T47D (cell line): ENCODE measurements around the gene STXBP5.

Experiments used
- DNase-seq, 2 experiments: peaks; one replicate each; pipeline versions ENCODE4 v3.0.0 to v3.0.0-alpha.2; 2011 to 2012; ENCODE audit warnings: low read depth in 1 of 2, low spot score in 1 of 2
- JUND ChIP-seq: IDR thresholded peaks from 2 replicates; pipeline ENCODE4 v1.6.1; 2012; ENCODE audit warnings: low read depth
- in situ Hi-C: cut with HindIII; loops from 2 replicates; pipeline ENCODE4 v1.10.0; 2016; ENCODE audit warnings: low sequenced_read_pairs, low pct_unique_long_range_greater_than_20kb

STXBP5 gene

DNA sequence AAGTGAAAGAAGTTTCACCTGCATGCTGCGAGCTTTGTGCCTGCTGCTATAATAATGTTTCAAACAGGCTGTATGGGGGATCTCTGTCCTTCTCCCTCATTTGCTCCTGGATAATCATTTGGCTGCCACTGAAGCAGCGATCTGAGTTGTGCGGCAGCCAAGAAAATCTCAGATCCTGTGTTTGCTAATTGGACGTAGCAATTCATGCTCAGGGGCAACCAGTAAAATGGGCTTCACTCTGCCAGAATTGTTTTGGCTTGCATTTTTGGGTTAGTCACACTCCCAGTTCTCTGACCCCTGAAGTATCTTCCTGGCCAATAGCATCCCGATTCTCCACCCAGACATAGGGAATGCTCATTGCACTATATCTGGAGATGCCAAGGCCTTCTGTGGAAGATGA lies 13.7 kb upstream of the STXBP5 start:
- in situ Hi-C loops = no loop called here
- no peak for DNase-seq
- no peak for TF ChIP-seq JUND

GRCh38 chr6:147192278-147192911 lies 11.8 kb upstream of the STXBP5 start:
- DNase-seq = peak in 1 of 2 experiments; percentile 48
- in situ Hi-C loops = no loop called here
- TF ChIP-seq JUND = no peak

DNA sequence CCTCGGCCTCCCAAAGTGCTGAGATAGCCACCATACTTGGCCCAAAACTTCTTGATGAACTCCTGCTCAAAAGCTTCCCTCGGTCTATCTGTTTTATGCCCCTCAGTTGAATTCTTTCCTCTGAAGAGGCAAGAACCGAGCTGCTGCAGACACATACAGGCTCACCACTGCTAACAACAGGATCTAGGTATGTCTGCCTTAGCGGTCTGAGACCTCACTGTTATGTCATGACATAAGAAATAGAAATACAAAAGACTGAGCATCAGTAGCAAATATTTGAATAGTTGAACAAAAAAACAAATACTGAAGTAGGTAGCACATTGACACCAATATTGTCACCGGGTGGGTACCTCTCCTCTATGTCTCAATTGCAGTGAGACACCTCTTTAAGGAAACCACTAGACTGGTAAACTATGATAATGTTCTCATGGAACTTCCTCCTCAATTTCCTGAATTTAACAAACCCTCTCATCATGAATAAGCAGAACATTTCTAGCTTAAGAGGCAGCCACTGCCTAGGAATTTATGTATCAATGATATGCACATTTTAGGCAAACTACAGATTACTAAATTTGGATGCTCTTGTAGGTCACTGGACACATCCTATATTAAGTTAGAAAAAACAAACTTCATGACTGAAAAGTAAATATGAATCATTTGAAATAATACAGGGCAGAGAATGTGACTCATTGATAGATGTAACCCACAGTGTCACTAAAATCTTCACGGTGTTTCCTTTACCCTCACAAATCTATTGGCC lies 9.4 kb upstream of the STXBP5 start:
- TF ChIP-seq JUND = no peak
- no peak for DNase-seq
- in situ Hi-C loops = no loop called here

GRCh38 chr6:147195510-147195909 lies 8.7 kb upstream of the STXBP5 start:
- peak in 1 of 2 experiments; percentile 31 for DNase-seq
- in situ Hi-C loops = no loop called here
- no peak for TF ChIP-seq JUND

DNA sequence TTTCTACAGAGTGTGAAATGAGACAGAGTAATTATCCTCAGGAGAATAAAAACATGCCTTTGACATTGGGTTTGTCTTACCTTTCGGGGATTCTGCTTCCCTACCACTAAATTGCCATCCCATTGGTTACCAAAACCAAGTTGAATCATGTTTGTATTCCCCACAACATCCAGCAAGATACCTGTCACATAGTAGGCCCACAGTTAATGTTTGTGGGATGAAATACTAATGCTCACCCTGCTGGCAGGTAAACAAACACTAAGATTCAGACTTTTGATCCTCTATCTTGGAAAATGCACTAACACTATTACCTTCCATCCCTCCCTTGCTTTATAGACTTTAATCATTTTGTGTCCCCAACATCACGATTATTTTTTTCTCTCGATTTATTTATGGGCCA lies 8.2 kb upstream of the STXBP5 start:
- no peak for DNase-seq
- TF ChIP-seq JUND = no peak
- in situ Hi-C loops = no loop called here

DNA sequence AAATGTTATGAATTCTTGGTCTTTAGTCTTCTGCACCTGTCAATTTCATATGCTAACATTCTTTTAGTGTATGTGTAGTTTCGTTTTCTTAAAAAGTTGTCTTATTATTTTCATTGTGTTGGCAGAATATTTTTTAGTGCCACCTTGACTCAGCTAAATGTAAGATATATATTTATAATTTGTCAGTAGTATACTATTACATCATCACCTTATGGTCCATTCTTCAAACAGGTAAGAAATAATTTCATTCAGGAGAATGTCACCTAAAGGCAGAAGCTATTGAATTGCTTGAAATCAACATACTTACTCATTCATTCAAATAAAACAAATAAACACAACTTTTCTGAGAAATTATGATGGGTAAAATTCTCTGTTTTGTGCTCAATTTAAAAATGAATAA lies 3.5 kb upstream of the STXBP5 start:
- no peak for TF ChIP-seq JUND
- in situ Hi-C loops = no loop called here
- DNase-seq = no peak

DNA sequence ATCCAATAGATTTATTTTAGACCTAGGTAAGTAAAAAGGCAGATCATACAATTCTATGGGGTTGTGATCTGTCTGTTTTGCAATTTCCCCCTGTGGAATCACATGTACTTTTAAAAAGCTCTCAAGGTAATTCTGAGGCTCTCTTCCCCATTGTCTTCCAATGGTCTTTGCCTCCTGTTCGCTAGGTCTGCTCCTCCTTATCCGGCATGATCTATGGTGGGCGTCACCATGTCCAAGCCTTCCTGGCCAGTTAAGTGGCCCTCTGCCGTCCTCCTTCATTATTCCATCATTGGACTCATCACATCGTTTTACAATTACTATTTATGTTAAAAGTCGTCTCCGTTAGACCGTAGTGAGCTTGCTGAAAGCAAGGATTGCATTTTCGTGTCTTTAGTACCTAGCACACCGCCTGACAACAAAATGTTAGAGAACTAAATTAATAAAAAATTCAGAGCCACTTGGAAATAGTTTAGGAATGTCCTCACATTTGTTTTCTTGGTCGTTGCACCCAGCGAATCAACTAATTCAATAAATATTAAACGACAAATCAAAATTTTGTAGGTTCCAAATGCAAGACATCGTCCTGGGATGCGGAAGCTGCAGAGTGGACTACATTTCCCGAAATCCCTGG lies 2.2 kb upstream of the STXBP5 start:
- in situ Hi-C loops = no loop called here
- no peak for DNase-seq
- no peak for TF ChIP-seq JUND

DNA sequence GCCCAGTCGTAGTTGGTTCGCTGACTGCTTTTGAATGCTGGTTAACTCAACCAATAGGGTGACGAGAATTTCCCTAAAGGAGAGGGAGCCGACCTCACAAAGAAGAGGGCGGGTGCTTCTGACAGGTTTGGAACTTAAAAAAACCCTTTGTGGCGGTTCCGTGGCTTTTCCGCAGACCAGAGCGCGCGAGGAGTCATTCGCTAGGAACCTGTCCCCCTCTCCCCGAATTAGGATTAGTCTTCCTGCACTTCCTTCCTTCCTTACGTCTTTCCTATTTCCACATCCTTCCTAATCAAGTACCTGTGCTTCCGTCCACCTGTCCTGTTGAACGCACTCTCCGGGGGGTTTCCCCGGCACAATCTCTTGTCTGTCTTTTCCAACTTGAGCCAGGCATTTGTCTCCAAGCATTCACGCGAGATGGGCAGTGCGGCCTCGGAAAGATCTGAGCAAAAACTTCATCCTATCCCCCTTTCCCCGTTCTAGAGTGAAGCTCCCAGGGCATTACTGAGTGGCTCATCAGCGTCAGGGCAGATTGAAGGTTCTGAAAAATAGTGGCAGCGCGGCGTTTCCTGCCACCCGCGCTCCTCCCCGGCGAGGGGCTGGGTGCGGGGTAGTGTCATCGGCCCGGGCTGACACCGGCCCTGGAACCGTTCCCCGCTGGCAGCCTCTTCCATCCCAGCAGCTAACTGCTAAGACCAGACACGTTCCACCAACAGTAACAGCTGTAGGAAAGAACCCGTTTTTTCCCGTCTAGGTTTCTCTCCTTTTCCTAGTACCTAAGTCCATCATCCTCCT lies 1.5 kb upstream of the STXBP5 start:
- in situ Hi-C loops = no loop called here

DNA sequence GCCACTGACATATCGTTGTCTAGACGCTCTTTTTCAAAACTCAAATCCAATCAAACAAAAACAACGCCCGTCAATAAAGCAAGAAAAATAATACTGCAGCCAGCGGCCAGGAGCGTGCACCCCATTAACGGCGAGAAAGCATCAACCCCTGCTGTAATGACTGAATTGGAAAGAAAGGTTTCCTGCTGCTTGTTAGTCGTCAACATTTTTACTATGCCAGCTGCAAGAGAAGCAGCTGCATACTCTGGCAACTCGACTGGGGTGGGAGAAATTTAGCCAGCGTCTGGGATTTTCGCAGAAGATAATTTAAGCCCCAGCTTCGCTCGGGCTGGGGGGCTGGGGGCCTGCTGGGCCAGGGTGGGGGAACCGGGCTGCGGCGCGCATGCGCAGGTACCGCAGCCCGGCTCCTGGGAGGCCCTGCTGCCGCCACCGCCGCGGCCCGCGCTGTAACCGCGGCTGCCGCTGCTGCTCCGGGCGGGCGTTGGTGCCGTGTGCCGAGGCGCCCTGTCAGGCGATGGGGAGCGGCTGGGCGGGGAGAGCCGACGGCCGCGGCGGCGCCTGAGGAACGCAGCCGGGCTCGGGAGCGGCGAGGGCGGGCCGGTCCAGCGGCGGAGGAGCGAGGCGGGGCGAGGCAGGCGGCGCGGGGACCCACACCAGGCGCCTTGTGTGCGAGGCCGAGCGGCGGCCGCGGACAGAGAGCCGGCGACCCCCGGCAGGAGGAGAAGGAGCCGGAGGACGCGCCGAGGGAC lies 732 bp upstream of the STXBP5 start:
- TF ChIP-seq JUND = no peak
- peak; percentile 57 to 73 for DNase-seq
- in situ Hi-C loops = no loop called here

More for the DNA sequence above, 1.5 kb upstream of the STXBP5 start:
- TF ChIP-seq JUND = no peak
- DNase-seq = peak; percentile 86 to 96

- DNase-seq = no peak
- in situ Hi-C loops = no loop called here
Measured at GRCh38 chr6:147204843-147205311, 660 bp downstream of the STXBP5 start.

DNA sequence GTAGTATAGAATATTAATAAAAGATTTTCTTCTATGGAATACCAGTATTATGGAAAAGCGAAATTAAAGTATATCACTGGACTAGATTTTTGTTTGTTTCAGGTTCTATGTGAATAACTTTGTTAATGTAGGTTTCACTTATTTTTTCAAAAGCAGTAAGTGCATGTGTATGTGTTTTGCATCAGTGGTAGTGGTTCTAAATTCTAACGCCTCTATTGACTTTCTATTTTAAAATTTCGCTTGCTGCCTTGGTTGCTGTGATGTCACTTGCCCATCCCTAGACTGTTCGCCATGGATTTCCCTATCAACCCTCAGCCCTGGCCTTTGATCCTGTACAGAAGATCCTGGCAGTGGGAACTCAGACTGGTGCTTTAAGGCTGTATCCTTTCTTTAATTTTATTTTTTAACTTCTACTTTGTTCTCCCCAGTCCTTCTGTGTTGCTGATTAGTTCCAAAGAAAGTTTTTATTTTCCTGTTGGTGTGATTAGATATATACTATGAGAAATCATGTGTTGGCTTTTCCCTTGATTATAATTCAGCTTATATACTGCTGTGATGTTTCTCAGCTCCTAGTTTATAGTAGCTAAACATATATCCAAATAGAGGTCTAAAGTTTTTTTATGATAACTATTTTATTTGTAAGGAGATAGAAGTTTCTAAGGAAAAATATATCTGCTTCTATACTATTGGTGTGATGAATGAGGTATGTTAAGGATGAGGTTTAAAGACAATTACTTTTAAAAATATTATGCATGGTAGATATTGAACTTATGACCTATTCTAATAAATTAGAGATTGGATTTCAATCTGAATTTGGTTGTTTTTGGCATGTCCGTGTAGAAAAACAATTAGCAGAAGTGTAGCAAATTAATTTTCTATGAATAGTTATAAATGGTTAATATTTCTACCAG lies 1.7 kb downstream of the STXBP5 start:
- in situ Hi-C loops = no loop called here
- DNase-seq = no peak
- TF ChIP-seq JUND = no peak

More at GRCh38 chr6:147204843-147205311, 660 bp downstream of the STXBP5 start:
- TF ChIP-seq JUND = no peak
